HG03097 (cell line): ENCODE measurements around the gene B9D2.
A peak's percentile ranks its signal among the peaks of the same experiment; 100 is the strongest.

ENCODE experiments used
- ATAC-seq: cut with Tn5 transposase; IDR thresholded peaks from one replicate; pipeline ENCODE4 v1.9.1; 2021; ENCODE audit not compliant: unreplicated experiment, low FRiP score

The B9D2 gene

GRCh38 chr19:41330481-41330880 lies 33.5 kb downstream of the B9D2 start:
- no peak for ATAC-seq

DNA sequence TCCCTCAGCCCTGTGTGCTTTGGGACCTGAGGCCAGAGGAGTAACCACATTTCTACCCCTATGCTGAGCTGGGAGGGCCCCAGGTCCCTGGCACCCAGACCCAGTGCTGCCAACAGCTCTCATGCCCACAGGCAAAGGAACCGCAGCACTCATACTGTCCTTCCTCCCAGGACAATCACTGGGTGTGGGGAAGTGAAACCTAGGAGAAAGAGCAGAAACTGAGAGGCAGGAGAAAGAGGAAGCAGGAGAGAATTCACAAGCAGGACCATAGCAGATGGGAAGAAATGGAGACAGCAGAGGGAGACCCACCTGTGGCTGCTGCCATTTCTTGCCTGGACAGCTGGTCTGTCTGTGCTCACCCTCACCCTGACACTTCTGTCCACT lies 35.1 kb downstream of the B9D2 start:
- no peak for ATAC-seq

GRCh38 chr19:41328157-41328841 lies 35.6 kb downstream of the B9D2 start:
- ATAC-seq = no peak

GRCh38 chr19:41327576-41328156 lies 36.3 kb downstream of the B9D2 start:
- peak; percentile 45 for ATAC-seq

DNA sequence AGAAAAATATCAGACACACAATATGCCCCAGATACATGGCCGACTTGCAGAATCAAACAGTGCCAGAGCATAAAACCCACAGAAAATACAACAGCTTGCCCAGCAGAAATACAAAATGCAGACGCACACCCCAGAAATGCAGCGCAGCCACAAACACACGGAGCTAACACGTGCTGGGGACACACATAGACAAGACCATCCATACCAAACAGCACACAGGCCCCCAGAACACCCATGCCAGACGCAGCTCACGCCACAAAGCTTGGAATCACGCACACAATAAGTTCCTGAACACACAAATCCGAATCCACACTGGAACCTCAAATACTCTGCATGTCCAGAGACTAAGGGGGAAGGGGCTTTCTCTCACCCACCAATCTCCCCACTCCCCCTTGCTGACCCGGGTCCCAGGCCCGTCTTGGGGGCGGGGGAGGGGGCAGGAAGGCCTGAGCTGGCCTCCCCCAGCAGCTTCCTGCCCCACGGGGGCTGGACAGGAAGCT lies 36.8 kb downstream of the B9D2 start:
- no peak for ATAC-seq

DNA sequence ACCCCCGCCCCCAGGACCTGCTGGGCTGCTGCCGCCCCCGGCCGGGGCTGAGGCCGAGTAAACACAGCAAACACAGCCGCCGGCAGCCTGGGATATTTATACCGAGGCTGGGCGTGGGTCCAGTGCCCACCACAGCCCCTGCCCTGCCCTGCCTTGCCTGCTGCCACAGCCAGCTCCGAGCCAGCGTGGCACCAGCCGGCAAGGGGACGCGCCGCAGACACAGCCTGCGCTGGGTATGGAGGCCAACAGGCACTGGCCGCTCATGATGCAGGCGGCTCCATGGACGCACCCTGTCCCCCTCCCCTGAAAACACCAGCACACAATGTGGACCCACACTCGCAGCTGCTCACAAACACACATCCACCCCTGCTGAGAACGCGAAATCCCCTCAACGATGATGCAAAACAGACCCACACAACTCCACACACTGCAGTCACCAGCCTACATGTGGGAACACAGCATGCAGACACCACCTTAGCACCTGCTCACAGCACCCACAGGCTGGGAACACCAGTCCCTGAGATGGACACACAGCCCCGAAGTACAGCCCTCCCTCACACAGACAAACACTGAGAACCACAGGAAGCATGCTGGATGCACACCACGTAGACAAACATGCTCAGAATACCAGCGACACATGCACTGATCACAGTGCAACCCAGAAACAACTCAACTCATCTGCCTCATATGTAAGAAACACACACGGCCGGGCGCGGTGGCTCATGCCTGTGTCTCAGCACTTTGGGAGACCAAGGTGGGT lies 37.8 kb downstream of the B9D2 start:
- ATAC-seq = no peak

GRCh38 chr19:41325640-41325946 lies 38.4 kb downstream of the B9D2 start:
- ATAC-seq = no peak

DNA sequence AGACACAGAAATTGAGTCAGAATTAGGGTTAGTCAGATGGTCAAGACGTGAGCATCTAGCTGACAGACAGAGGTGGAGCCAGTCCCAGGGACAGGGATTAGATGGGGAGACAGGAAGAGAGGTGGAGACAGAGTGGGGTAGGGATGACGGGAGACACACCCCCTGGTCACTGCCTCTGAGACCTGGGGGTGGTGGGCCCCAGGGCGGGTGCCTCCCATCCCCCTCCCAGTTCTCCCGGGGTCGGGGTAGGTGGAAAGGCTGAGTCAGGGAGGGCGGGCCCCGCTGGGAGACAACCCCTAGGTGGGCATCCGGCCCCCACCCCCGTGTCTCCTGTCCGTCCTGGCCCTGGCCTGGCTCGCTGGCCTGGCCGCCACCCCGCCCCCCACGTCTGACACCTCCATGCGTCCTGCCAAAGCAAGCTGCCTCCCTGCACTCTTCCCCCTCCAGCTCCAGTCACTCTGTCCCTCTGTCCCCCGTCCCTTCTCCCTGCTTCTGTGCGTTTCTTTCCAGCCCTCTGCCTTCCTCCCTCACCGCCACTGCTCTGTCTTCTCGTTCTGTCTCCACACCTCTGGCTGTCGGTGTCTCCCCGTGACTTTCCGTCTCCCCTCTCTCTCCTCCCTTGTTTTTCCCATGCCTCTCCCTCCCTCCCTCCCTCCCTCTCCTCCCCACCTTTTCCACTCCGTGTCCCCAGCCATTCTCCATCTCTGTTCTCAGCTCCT lies 38.9 kb downstream of the B9D2 start:
- no peak for ATAC-seq

DNA sequence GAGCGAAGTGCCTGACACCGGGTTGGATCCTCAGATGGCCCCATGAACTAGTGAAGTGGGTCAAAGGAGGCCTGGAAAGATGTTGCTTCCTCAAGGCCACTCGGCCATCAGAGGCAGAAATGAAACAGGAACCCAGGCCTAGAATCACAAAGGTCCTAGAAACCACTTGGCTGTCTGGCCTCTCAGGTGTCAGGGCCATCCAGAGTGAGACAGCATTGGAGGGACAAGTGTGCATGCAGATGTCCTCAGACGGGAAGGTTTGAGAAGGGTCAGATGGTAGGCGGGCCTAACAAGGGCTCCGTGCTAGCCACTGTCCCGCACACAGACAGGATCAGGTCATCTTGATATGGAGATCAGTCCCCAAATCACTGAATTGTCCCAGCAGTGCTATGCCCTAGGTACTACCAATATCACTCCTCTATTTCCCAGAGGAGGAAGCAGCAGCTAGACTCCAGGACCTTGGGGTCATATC lies 39.7 kb downstream of the B9D2 start:
- ATAC-seq = no peak

- ATAC-seq = no peak
Measured at GRCh38 chr19:41323430-41324125, 40.4 kb downstream of the B9D2 start.

DNA sequence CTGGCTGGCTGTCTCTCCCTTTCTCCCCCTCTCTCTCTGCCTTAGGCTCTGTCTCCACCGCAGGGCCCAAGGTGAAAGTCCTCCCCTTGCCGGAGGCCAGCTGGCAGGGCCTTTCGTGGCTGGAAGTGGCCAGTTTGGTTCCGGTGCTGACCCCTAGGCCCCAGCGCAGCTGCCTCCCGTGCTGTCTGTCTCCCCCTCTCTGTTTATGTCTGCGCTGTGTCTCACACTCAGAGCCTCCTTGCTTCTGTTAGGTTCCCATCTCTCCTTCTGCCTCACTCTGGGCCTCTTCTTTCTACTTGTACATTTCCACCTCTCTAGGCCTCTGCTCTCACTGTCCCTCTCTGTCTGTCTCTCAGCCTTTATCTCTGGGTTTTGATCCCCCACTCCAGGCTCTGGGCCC lies 40.9 kb downstream of the B9D2 start:
- no peak for ATAC-seq

DNA sequence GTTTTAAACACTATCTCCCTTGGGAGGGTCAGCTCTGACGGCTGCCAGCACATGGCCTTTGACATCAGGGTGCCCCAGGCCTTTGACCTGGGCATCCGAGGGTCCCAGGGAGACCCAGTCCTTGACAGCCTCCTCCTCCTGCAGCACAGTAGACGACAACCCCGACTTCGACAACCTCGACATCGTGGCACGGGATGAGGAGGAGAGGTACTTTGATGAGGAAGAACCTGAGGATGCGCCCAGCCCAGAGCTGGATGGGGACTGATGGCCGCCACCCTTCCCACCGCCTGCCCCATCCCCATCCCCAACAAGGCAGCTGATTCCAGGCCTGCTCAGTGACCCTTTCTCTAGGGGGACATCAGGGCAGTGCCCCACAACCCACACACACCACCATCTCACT lies 41.5 kb downstream of the B9D2 start:
- no peak for ATAC-seq

DNA sequence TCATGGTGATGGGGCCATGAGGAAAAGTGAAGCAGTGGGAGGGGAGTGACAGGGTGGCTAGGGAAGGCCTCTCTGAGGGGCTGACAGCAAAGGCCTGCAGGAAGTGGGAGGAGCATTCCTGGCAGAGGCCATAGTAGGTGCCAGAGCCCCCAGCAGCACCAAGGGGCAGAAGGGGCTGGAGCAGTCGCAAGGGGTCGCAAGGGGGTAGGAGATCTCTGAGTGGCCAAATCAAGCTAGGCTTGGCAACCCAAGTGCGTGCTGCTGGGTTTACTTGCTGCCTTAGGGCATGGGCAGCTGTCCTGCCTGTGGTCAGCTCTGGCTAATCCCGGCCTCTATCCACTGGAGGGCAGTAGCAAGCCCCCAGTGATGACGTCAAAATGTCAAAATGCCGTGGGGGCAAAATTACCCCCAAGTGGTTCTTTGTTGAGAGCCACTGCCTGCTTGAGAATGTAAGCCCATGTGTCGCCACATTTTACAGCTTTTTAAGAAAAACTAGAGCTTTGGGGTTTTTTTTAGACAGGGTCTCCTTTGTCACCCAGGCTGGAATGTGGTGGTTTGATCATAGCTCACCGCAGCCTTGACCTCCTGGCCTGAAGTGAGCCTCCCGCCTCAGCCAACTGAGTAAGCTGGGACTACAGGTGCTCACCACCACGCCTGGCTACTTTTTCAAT lies 42.2 kb downstream of the B9D2 start:
- ATAC-seq = no peak

DNA sequence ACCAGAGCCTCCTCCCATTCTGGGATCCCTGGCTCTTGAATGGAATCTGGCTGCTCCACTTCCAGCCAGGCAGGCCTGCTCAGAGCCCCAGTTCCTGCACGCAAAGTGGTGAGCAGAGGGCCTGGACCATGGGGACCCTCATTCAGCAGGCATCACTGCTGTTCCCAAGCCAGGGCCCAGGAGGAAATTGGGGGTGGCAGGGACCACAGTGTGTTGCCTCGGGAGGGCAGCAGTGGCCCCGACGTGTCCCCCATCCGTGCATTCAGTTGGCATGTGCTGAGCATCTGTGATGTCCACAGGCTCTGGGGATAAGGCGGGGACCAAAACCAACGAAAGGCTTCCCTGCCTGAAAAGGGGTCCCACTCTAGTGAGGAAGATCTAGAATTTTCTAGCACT lies 42.7 kb downstream of the B9D2 start:
- no peak for ATAC-seq

GRCh38 chr19:41320568-41320967 lies 43.4 kb downstream of the B9D2 start:
- no peak for ATAC-seq

DNA sequence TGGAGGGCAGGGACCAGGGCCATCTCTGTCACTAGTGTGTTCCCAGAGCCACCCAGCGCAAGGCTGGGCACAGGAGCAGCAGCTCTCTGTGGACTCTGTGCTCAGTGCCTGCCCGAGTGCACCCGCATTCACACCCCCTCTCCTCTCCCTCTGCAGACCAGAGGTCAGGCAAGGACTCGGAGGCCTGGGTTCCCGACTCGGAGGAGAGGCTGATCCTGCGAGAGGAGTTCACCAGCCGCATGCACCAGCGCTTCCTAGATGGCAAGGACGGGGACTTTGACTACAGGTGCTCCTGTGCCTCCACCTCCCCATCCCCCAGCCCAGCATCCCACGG lies 43.8 kb downstream of the B9D2 start:
- no peak for ATAC-seq

DNA sequence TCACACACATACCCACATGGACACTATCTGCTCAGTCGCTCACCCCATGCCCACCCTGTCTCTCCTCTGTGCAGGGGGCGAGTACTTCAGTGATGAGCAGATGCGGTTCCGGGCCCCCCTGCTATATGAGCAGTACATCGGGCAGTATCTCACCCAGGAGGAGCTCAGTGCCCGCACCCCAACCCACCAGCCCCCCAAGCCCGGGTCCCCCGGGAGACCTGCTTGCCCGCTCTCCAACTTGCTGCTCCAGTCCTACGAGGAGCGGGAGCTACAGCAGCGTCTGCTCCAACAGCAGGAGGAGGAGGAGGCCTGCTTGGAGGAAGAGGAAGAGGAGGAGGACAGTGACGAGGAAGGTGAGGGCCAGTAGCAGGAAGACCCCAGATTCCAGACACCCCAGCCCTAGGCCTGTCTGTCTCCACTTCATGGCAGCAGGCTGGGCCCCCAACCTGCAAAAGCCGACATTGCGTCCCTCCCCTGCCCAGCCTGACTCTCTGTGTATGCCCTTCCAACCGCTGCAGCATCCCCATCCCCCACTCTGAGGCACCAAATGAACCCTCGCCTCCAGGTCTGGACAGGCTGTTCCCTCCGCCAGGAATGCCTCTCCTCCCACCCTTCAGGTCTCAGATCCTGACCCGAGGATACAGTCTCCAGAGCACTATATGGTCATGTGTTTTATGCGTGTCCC lies 44.3 kb downstream of the B9D2 start:
- no peak for ATAC-seq

GRCh38 chr19:41318696-41319499 lies 45.1 kb downstream of the B9D2 start:
- no peak for ATAC-seq
